ENCODE data around the gene ST3GAL5.
"Not testable (repeated sequence)": the region's sequence is repeated elsewhere in the genome, so short reads cannot be mapped to it uniquely, and the experiment has no call there.

ST3GAL5 gene

GRCh38 chr2:85915606-85916303 lies 27.0 kb upstream of the ST3GAL5 start:
- DNase-seq: no peak

- no peak for DNase-seq
Measured at GRCh38 chr2:85914922-85915321, 26.1 kb upstream of the ST3GAL5 start.

- DNase-seq: no peak
Measured at GRCh38 chr2:85913884-85914881, 25.4 kb upstream of the ST3GAL5 start.

- DNase-seq: no peak
Measured at GRCh38 chr2:85911814-85912692, 23.3 kb upstream of the ST3GAL5 start.

- no peak for DNase-seq
Measured at GRCh38 chr2:85911097-85911496, 22.3 kb upstream of the ST3GAL5 start.

GRCh38 chr2:85909005-85909404 lies 20.2 kb upstream of the ST3GAL5 start:
- no peak for DNase-seq

- no peak for DNase-seq
Measured at GRCh38 chr2:85908506-85908905, 19.7 kb upstream of the ST3GAL5 start.

- no peak for DNase-seq
Measured at GRCh38 chr2:85907671-85908157, 18.9 kb upstream of the ST3GAL5 start.

GRCh38 chr2:85906748-85907147 lies 18.0 kb upstream of the ST3GAL5 start:
- no peak for DNase-seq

GRCh38 chr2:85905891-85906290 lies 17.1 kb upstream of the ST3GAL5 start:
- no peak for DNase-seq

GRCh38 chr2:85905187-85905666 lies 16.4 kb upstream of the ST3GAL5 start:
- no peak for DNase-seq

- no peak for DNase-seq
Measured at GRCh38 chr2:85903849-85904248, 15.1 kb upstream of the ST3GAL5 start.

- no peak for DNase-seq
Measured at GRCh38 chr2:85902496-85902895, 13.7 kb upstream of the ST3GAL5 start.

GRCh38 chr2:85901155-85901554 lies 12.4 kb upstream of the ST3GAL5 start:
- no peak for DNase-seq

- no peak for DNase-seq
Measured at GRCh38 chr2:85900366-85900765, 11.6 kb upstream of the ST3GAL5 start.

- no peak for DNase-seq
Measured at GRCh38 chr2:85899849-85900248, 11.1 kb upstream of the ST3GAL5 start.

- no peak for DNase-seq
Measured at GRCh38 chr2:85899284-85899683, 10.5 kb upstream of the ST3GAL5 start.

- DNase-seq: no peak
Measured at GRCh38 chr2:85898881-85899280, 10.1 kb upstream of the ST3GAL5 start.

GRCh38 chr2:85894554-85895278 lies 5.9 kb upstream of the ST3GAL5 start:
- not testable (repeated sequence) for DNase-seq

- no peak for DNase-seq
Measured at GRCh38 chr2:85893428-85894258, 4.9 kb upstream of the ST3GAL5 start.

Data from activated effector memory CD4-positive, alpha-beta T cell treated with anti-CD3 and anti-CD28 coated beads, Interleukin-2, amount 50 U/mL, for 16 hours (primary cell).